Keratinocyte (primary cell): ENCODE results near the gene NAPA.

Source experiments
- EZH2 ChIP-seq: IDR thresholded peaks from one replicate; pipeline ENCODE4 v1.6.1; 2012; ENCODE audit warnings: inconsistent platforms, mild to moderate bottlenecking, low read length, moderate library complexity
- TF ChIP-seq, protein P1 (sequence below), 3 experiments: IDR thresholded peaks in 1 of 3; conservative IDR thresholded peaks in 1 of 3; optimal IDR thresholded peaks in 1 of 3; 2 replicates in 2 of 3; 3 replicates in 1 of 3; pipeline versions ENCODE3 to v1.5.1; 2011; ENCODE audit warnings: low read length in 3 of 3, mild to moderate bottlenecking in 3 of 3, moderate library complexity in 2 of 3, control low read depth in 1 of 3, inconsistent platforms in 1 of 3; ENCODE audit not compliant: insufficient read depth in 2 of 3; ENCODE audit errors: extremely low read depth in 1 of 3

DNA sequence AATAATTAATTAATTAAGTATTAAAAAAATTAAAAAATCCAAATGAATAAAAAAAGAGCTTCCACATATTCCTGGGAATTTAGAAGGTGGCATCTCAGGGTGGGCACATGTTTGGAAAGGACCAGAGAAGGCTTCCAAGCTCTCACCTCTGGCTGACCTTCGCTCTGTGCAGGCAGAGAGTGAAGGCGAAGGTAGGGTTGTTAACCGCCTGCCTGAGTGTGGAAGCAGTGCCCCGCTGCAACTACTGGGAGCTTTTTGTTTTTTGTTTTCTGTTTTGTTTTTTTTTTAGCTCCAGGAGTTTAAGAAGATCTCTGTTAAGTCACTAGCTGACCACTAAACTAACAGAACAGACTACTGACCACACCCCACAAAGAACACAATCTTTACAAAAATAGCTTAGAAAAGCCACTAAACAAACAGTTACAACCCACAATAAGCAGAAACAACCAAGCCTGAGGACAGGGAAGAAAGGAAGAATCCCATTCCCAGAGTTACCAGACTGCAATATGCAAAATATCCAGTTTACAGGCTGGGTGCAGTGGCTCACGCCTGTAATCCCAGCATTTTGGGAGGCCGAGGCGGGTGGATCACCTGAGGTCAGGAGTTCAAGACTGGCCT is 46.7 kb upstream of the NAPA start:
- TF ChIP-seq, protein P1, sequence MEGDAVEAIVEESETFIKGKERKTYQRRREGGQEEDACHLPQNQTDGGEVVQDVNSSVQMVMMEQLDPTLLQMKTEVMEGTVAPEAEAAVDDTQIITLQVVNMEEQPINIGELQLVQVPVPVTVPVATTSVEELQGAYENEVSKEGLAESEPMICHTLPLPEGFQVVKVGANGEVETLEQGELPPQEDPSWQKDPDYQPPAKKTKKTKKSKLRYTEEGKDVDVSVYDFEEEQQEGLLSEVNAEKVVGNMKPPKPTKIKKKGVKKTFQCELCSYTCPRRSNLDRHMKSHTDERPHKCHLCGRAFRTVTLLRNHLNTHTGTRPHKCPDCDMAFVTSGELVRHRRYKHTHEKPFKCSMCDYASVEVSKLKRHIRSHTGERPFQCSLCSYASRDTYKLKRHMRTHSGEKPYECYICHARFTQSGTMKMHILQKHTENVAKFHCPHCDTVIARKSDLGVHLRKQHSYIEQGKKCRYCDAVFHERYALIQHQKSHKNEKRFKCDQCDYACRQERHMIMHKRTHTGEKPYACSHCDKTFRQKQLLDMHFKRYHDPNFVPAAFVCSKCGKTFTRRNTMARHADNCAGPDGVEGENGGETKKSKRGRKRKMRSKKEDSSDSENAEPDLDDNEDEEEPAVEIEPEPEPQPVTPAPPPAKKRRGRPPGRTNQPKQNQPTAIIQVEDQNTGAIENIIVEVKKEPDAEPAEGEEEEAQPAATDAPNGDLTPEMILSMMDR (optimal IDR thresholded peaks at IDR 0.05 in 1 of 3, IDR thresholded peaks at IDR 0.05 in 1 of 3, conservative IDR thresholded peaks at IDR 0.05 in 1 of 3; ENCODE audit: extremely low read depth in 1 of 3, insufficient read depth in 2 of 3, low read length in 3 of 3), result no peak
- no peak for TF ChIP-seq EZH2
